Fibroblast of lung (primary cell): ENCODE results near the gene CACNA1A.

Source experiments
- CTCF ChIP-seq, 2 donors: IDR thresholded peaks in 1 of 2; conservative IDR thresholded peaks in 1 of 2; 1 replicate in 1 of 2; 2 replicates in 1 of 2; pipeline ENCODE4 v1.5.1; 2011 to 2012; ENCODE audit warnings: low read length in 2 of 2, control low read depth in 1 of 2, inconsistent platforms in 1 of 2, low read depth in 1 of 2, mild to moderate bottlenecking in 1 of 2
- EZH2 ChIP-seq: IDR thresholded peaks from 2 replicates; pipeline ENCODE4 v1.5.1; 2012; ENCODE audit warnings: low read length, control low read depth, mild to moderate bottlenecking; ENCODE audit errors: missing control alignments

DNA sequence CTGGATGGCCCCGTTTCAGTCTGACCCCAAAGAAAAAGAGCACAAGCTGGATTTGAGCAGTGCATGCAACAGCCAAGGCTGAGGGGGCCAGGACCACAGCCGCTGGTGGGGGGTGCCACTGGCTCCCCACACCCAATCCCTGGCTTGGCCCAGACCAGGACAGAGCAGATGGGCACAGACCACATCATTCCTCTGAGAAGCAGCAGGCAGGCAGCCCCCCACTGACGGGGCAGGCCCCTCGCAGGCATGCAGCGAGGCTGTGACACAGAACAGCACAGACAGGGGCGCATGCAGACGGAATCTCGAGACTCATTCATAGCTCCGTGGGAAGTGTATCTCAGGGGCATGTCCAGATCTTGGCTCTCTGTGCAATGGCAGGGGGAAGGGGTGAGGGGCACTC, 281.2 kb downstream of the CACNA1A start:
- TF ChIP-seq CTCF (conservative IDR thresholded peaks at IDR 0.05 in 1 of 2, IDR thresholded peaks at IDR 0.05 in 1 of 2; ENCODE audit: low read depth in 1 of 2, low read length in 2 of 2) (no peak), EZH2 (no peak)
